IMR-90 (cell line): ENCODE measurements around the gene SLC44A1. TPM values are rescaled to one million over a fixed set of nuclear protein-coding genes. Genes with fewer than 3 reads are reported as not detected.

Experiments
- ATAC-seq: fragments of 200-7000 bp; cut with Tn5 transposase; 2 replicates; pipeline ENCODE4 v1.9.1; 2020; ENCODE audit warnings: low read depth, mild to moderate bottlenecking, moderate library complexity
- BruUV-seq: library from RNA; stranded (reverse); fragments of 400-500 nt; replicated peaks from 2 replicates; lab custom pipeline; 2021; lab: Mats Ljungman, UMichigan
- CTCF ChIA-PET: fragments of 300-600 bp; formaldehyde crosslinking; extraction: SDS; loops from one replicate; lab custom pipeline; 2021; ENCODE audit warnings: antibody characterized with exemption; lab: Yijun Ruan, JAX
- POLR2A ChIA-PET: fragments of 300-600 bp; sonication (Branson Sonifier 250); formaldehyde crosslinking; loops from one replicate; lab custom pipeline; 2022; ENCODE audit warnings: antibody characterized with exemption; ENCODE audit not compliant: unreplicated experiment; lab: Charles Lee
- DNase-seq: peaks from one replicate; pipeline ENCODE4 v3.0.0; 2013
- H2AFZ ChIP-seq: replicated peaks from 2 replicates; pipeline ENCODE3; 2013; ENCODE audit warnings: low read length, mild to moderate bottlenecking; ENCODE audit not compliant: poor library complexity
- H2AK5ac ChIP-seq: 2 replicates; pipeline ENCODE4 v1.6.1; 2013; ENCODE audit warnings: low read depth, low read length, inconsistent platforms
- H2AK9ac ChIP-seq: replicated peaks from 2 replicates; pipeline ENCODE3; 2013; ENCODE audit warnings: mild to moderate bottlenecking, low read depth, low read length, moderate library complexity; ENCODE audit not compliant: poor library complexity
- H2BK120ac ChIP-seq: 2 replicates; pipeline ENCODE4 v1.6.1; 2013; ENCODE audit warnings: low read depth, low read length, inconsistent platforms
- H2BK15ac ChIP-seq: 3 replicates; pipeline ENCODE4 v1.6.1; 2013; ENCODE audit warnings: low read depth, low read length, inconsistent platforms
- H2BK20ac ChIP-seq: 2 replicates; pipeline ENCODE4 v1.6.1; 2013; ENCODE audit warnings: low read depth, mild to moderate bottlenecking, inconsistent platforms, low read length, moderate library complexity
- H2BK5ac ChIP-seq: 2 replicates; pipeline ENCODE4 v1.6.1; 2013; ENCODE audit warnings: mild to moderate bottlenecking, low read depth, low read length, inconsistent platforms; ENCODE audit not compliant: poor library complexity, severe bottlenecking
- H3K14ac ChIP-seq: replicated peaks from 2 replicates; pipeline ENCODE4 v1.6.1; 2013; ENCODE audit warnings: low read depth, low read length, inconsistent platforms
- H3K18ac ChIP-seq: 2 replicates; pipeline ENCODE4 v1.6.1; 2013; ENCODE audit warnings: low read depth, low read length, control low read depth
- H3K23ac ChIP-seq: 2 replicates; pipeline ENCODE4 v1.6.1; 2013; ENCODE audit warnings: low read depth, low read length, inconsistent platforms
- H3K27ac ChIP-seq: 2 replicates; pipeline ENCODE4 v1.5.1; 2013; ENCODE audit warnings: mild to moderate bottlenecking, control low read depth, low read length; ENCODE audit not compliant: insufficient read depth
- H3K27me3 ChIP-seq: 2 replicates; pipeline ENCODE4 v1.6.1; 2013; ENCODE audit warnings: low read length; ENCODE audit not compliant: control insufficient read depth, insufficient read depth
- H3K36me3 ChIP-seq: 2 replicates; pipeline ENCODE4 v1.6.1; 2013; ENCODE audit warnings: low read length, mixed read lengths; ENCODE audit not compliant: control insufficient read depth, insufficient read depth
- H3K4ac ChIP-seq: 2 replicates; pipeline ENCODE4 v1.6.1; 2013; ENCODE audit warnings: low read depth, low read length, inconsistent platforms
- H3K4me1 ChIP-seq: 2 replicates; pipeline ENCODE4 v1.6.1; 2013; ENCODE audit warnings: low read length, mixed read lengths; ENCODE audit not compliant: control insufficient read depth, insufficient read depth
- H3K4me2 ChIP-seq: 2 replicates; pipeline ENCODE4 v1.6.1; 2013; ENCODE audit warnings: low read depth, mild to moderate bottlenecking, control low read depth, low read length, moderate library complexity
- H3K4me3 ChIP-seq: 2 replicates; pipeline ENCODE4 v1.5.1; 2013; ENCODE audit warnings: low read depth, mild to moderate bottlenecking, control low read depth, low read length, moderate library complexity; ENCODE audit not compliant: insufficient read depth
- H3K56ac ChIP-seq: 2 replicates; pipeline ENCODE4 v1.6.1; 2013; ENCODE audit warnings: low read length, inconsistent platforms; ENCODE audit not compliant: insufficient read depth; ENCODE audit errors: extremely low read depth
- H3K79me1 ChIP-seq, 2 experiments: 2 replicates each; pipeline ENCODE4 v1.6.1; 2013; ENCODE audit warnings: low read length in 2 of 2, inconsistent platforms in 1 of 2, low read depth in 1 of 2
- H3K9ac ChIP-seq: 2 replicates; pipeline ENCODE4 v1.6.1; 2013; ENCODE audit warnings: low read depth, low read length, control low read depth
- H3K9me1 ChIP-seq: 2 replicates; pipeline ENCODE4 v1.6.1; 2013; ENCODE audit warnings: low read length, inconsistent platforms; ENCODE audit not compliant: insufficient read depth
- H3K9me3 ChIP-seq: 2 replicates; pipeline ENCODE4 v1.6.1; 2013; ENCODE audit warnings: low read length; ENCODE audit not compliant: control insufficient read depth, insufficient read depth
- H4K20me1 ChIP-seq: 2 replicates; pipeline ENCODE4 v1.6.1; 2013; ENCODE audit warnings: low read length, inconsistent platforms; ENCODE audit not compliant: insufficient read depth
- H4K5ac ChIP-seq: 2 replicates; pipeline ENCODE4 v1.6.1; 2013; ENCODE audit warnings: mild to moderate bottlenecking, low read depth, low read length, control low read depth
- H4K8ac ChIP-seq, 2 experiments: 2 replicates each; pipeline ENCODE4 v1.6.1; 2013; ENCODE audit warnings: low read depth in 2 of 2, low read length in 2 of 2, control low read depth in 1 of 2, inconsistent platforms in 1 of 2
- H4K91ac ChIP-seq: 2 replicates; pipeline ENCODE4 v1.6.1; 2013; ENCODE audit warnings: low read depth, low read length, inconsistent platforms; ENCODE audit not compliant: insufficient read depth
- CHD1 ChIP-seq: IDR thresholded peaks from 2 replicates; pipeline ENCODE4 v1.6.1; 2012; ENCODE audit warnings: low read depth, low read length, improper control_type of control experiment
- ELK1 ChIP-seq: fragments of 150-350 bp; IDR thresholded peaks from 2 replicates; pipeline ENCODE4 v1.6.1; 2016; ENCODE audit warnings: low read depth, mild to moderate bottlenecking, low read length, moderate library complexity, borderline replicate concordance
- POLR2A ChIP-seq: IDR thresholded peaks from 2 replicates; pipeline ENCODE4 v1.6.1; 2012; ENCODE audit warnings: mild to moderate bottlenecking, low read depth, low read length
- USF2 ChIP-seq: fragments of 150-350 bp; IDR thresholded peaks from 2 replicates; pipeline ENCODE4 v1.6.1; 2017; ENCODE audit warnings: mild to moderate bottlenecking, antibody characterized with exemption, low read length, low read depth
- WGBS, 2 experiments: methylation state at CpG; one replicate each; pipeline versions ENCODE4 v1.1.5 to v1.1.7; 2013; ENCODE audit warnings: missing lambda C conversion rate in 2 of 2; ENCODE audit not compliant: insufficient read length in 1 of 2; ENCODE audit errors: extremely low coverage in 2 of 2; 5-methylcytosine and 5-hydroxymethylcytosine counted together
- dilution Hi-C: fragments of 300-500 bp; cut with HindIII; formaldehyde crosslinking; loops from one replicate; pipeline ENCODE4 v1.14.3; 2018; ENCODE audit warnings: low sequenced_read_pairs; ENCODE audit not compliant: unreplicated experiment
- in situ Hi-C: fragments of 300-500 bp; cut with MboI; formaldehyde crosslinking; loops from 3 replicates; pipeline ENCODE4 v1.14.3; 2019; ENCODE audit warnings: low sequenced_read_pairs, inconsistent platforms, mixed read lengths
- intact Hi-C: fragments of 100-400 bp; cut with micrococcal nuclease; formaldehyde crosslinking; loops from 2 replicates; pipeline ENCODE4 v1.10.0; 2022
- polyA plus RNA-seq, 3 experiments: library from polyadenylated mRNA; depleted of rRNA; stranded (reverse); fragments of >200 nt; gene quantifications; 2 replicates each; pipeline ENCODE4 v1.2.3, GENCODE V29; 2012; ENCODE audit warnings: low replicate concordance in 1 of 3
- total RNA-seq: library from RNA; depleted of rRNA; stranded (reverse); fragments of >200 nt; gene quantifications from 2 replicates; pipeline ENCODE4 v1.2.3, GENCODE V29; 2012

The SLC44A1 gene
- total and polyA plus RNA-seq, 2 of the 4 experiments (the other 2 are of a cell fraction) = 5.2 to 21.7 TPM

GRCh38 chr9:105457560-105458294, 213.3 kb downstream of the SLC44A1 start (continued):
- no peak for TF ChIP-seq CHD1

- in situ Hi-C loops (no loop called here), intact Hi-C loops (no loop called here), dilution Hi-C loops (no loop called here)
- Histone ChIP-seq H4K5ac (no peak overlapping the region), H4K20me1 (peaks cover 27% of the 10 kb centered on the region), H3K9me3 (peaks cover 5% of the 10 kb centered on the region; the same call in 1 of the 2 replicates), H3K9ac (no peak overlapping the region), H3K23ac (no peak overlapping the region), H3K27ac (no peak overlapping the region), H3K27me3 (no peaks in the 10 kb centered on the region), H2BK20ac (no peak overlapping the region), H3K4me3 (no peak overlapping the region), H2BK120ac (no peak overlapping the region), H2AFZ (no peak overlapping the region), H3K79me1 (peaks cover 41 to 46% of the 10 kb centered on the region in 2 experiments), H3K4me1 (peaks cover 4% of the 10 kb centered on the region), H2AK9ac (no peak overlapping the region), H3K18ac (no peak overlapping the region), H3K14ac (no peak overlapping the region), H3K4ac (no peak overlapping the region), H2AK5ac (no peak overlapping the region), H2BK15ac (no peak overlapping the region), H3K4me2 (no peak overlapping the region), H3K56ac (no peak overlapping the region), H4K8ac (no peak overlapping the region), H4K91ac (no peak overlapping the region), H3K36me3 (peaks cover 6% of the 10 kb centered on the region), H3K9me1 (peaks cover 4% of the 10 kb centered on the region; the same call in 1 of the 2 replicates), H2BK5ac (no peak overlapping the region)
- CTCF ChIA-PET = interaction anchor here (1.0 kb wide), 1 partner anchor 25 kb away, joined by 3 read pairs; no protein-coding TSS in a partner anchor
- no peak for TF ChIP-seq POLR2A
- TF ChIP-seq USF2 = no peak
- TF ChIP-seq ELK1 = no peak
- ATAC-seq (no peak), DNase-seq (no peak)
- WGBS, 2 experiments = 100% methylated on average over 1 of the region's 3 CpGs; no CpG with 5 or more reads in 1 of the 2 experiments
- no TSS peak for BruUV-seq
- POLR2A ChIA-PET = no interaction called here
These were observed 214.0 kb downstream of the SLC44A1 start for GRCh38 chr9:105458404-105458803.
